Measurements from ENCODE around the gene ELP4.

The ELP4 gene

GRCh38 chr11:31780078-31780477 is 270.5 kb downstream of the ELP4 start:
- DNase-seq (ENCODE audit: low read depth in 2 of 2) = no peak

- no peak for DNase-seq (ENCODE audit: low read depth in 2 of 2)
Observed at GRCh38 chr11:31780480-31780971, 271.0 kb downstream of the ELP4 start.

DNA sequence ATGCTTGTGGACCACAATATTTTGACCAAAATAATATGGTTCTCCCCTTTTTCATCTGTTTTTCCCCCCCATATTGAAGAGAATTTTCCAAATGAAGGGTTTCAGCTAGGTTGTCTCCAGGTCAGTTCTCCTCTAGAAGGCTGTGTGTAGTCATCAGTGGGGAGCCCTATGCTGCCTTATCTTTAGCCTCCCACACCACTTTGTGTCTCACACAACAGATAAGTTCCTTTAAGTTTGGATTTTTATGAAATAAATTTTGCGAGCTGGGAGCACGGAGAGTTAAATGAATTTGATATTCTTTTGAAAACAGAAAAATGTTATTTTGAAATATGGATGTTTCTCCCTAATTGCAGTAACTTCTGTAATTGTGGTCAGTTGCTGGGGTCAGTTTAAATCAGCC is 272.7 kb downstream of the ELP4 start:
- no peak for DNase-seq (ENCODE audit: low read depth in 2 of 2)

DNA sequence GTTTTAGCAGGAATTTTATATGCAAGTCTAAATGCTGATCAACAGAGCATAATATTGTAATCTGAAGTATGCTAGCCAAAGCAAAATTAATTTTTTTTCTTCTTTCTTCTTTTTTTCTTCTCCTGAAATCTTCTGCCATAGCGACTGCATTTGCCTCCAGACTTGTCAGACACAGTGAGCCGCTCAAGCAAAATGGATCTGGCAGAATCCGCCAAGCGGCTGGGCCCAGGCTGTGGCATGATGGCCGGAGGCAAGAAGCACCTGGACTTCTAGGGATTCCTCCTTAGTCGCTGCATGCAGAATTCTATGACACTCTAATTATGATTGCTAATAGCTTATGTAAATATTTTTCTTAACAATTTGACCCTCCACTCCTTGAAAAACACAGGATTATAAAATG is 273.7 kb downstream of the ELP4 start:
- no peak for DNase-seq (ENCODE audit: low read depth in 2 of 2)

DNA sequence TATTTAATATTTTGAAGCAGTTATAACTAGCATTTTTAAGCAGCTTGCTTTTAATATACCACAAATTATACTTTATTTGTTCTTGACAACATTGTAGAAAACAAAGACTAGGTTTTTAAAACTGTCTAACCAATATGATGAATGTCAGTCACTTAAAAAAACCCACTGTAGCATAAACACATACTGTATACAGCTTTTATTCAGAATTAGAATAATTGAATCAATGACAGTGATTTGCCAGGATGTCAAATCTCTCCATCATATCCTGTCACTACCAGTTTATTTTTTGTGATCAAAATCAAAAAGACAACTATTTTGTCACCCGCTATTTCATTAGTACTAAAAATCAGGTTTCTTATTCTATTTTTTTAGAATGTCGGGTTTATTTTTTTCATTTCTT is 275.0 kb downstream of the ELP4 start:
- no peak for DNase-seq (ENCODE audit: low read depth in 2 of 2)

GRCh38 chr11:31786996-31787685 is 277.6 kb downstream of the ELP4 start:
- no peak for DNase-seq (ENCODE audit: low read depth in 2 of 2)

DNA sequence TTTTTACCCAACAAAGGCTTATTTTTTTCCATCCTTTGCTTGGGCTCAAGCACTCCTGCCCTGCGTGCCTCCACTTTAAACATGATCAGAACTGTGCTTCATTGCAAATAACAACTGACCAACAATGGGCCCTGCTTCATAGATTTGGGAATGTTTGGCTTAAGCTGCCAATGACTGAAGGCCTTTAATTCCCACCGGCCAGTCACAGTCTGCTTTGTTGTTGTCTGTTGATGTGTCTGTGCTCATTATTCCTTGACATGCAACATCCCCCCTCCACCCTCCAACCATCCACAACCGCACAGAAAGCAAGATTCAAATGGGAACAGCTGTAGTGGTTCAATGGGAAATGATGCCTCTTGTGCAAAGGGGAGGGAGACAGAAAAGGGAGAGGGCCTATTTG is 278.5 kb downstream of the ELP4 start:
- DNase-seq (ENCODE audit: low read depth in 2 of 2) = no peak

DNA sequence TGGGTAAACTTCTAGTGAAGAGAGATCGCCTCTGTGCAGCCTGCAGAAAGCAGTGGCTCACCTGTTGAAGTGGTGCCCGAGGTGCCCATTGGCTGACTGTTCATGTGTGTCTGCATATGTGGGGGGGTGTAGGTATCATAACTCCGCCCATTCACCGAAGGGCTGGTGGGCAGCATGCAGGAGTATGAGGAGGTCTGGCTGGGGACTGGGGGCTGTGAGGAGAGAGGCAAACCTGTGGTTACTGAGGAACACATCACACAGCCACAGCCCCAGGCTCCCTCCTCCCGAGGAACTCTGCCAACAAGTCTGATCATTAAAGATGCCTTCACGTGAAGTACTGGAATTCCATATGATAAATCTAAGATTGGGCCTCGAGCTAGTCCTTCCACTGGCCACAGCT is 281.1 kb downstream of the ELP4 start:
- no peak for DNase-seq (ENCODE audit: low read depth in 2 of 2)

DNA sequence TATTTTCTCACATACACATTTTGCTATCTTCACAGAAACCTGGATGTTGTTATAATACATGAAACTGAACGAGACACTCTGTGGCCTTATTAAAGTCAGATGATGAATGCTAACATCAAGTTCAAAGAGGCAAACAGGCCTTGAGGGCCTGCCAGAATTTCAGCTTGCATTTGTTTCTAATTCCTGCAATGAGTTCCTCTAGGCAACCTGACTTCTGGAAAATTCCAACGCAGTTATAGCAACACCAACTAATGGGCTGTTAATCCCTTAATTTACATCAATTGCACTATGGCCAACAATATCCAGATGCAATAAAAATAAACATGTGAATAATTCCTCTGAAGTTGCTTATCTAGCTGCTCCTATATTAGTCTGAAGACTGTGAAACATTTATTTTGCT is 282.5 kb downstream of the ELP4 start:
- no peak for DNase-seq (ENCODE audit: low read depth in 2 of 2)

- DNase-seq (ENCODE audit: low read depth in 2 of 2) = no peak
Observed at GRCh38 chr11:31792456-31792855, 282.9 kb downstream of the ELP4 start.

GRCh38 chr11:31793264-31793663 is 283.7 kb downstream of the ELP4 start:
- DNase-seq (ENCODE audit: low read depth in 2 of 2) = no peak

- no peak for DNase-seq (ENCODE audit: low read depth in 2 of 2)
Observed at GRCh38 chr11:31794548-31794947, 285.0 kb downstream of the ELP4 start.

- DNase-seq (ENCODE audit: low read depth in 2 of 2) = no peak
Observed at GRCh38 chr11:31795706-31796498, 286.3 kb downstream of the ELP4 start.

DNA sequence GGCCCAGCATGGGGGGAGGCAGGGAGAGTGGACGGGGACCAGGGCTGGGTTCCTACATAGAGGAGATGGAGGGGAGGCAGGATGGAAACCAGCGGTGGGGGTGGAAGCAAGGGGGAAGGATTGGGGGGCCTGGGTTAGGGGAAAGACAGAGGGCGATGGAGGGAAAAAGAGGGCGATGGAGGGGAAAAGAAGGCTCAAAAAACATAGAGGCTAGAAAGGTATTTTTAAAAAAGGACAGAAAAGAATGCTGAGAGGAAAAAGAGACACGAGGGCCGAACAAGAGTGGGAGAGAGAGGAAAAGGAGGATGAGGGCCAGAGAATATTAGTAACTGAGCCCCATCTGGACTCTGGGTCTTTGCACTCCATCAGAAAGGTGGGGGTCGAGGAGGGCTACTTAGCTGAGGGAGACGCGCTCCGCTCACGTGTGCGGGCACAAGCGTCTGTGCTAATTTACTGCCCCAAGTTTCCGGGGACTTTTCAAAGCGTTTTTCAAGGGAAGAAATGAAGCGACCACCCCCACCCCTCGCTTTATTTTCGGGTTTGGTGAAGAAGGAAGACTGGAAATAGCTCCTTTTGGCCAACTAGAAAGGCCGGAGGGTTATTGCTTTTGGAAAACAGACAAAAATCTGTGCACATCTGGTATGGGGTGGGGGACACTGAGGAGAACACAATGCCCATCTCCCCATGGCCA is 287.1 kb downstream of the ELP4 start:
- DNase-seq (ENCODE audit: low read depth in 2 of 2) = no peak

- DNase-seq (ENCODE audit: low read depth in 2 of 2) = no peak
Observed at GRCh38 chr11:31797190-31798056, 287.9 kb downstream of the ELP4 start.

- DNase-seq (ENCODE audit: low read depth in 2 of 2) = no peak
Observed at GRCh38 chr11:31798057-31798553, 288.5 kb downstream of the ELP4 start.

- no peak for DNase-seq (ENCODE audit: low read depth in 2 of 2)
Observed at GRCh38 chr11:31798554-31799434, 289.2 kb downstream of the ELP4 start.

GRCh38 chr11:31799435-31800397 is 290.1 kb downstream of the ELP4 start:
- no peak for DNase-seq (ENCODE audit: low read depth in 2 of 2)

All from activated CD4-positive, alpha-beta T cell treated with anti-CD3 and anti-CD28 coated beads for 24 hours (primary cell).